Esophagus muscularis mucosa (tissue), 4 donors: ENCODE data around the gene PTPA.

Source experiments
- EP300 ChIP-seq: sonication (generic); formaldehyde crosslinking; IDR thresholded peaks from one replicate; pipeline ENCODE4 v1.6.1; 2017; ENCODE audit warnings: antibody characterized with exemption
- POLR2A ChIP-seq: fragments of 450-650 bp; IDR thresholded peaks from one replicate; pipeline ENCODE4 v1.6.1; 2017; ENCODE audit warnings: antibody characterized with exemption, moderate library complexity, mild to moderate bottlenecking, low read depth
- POLR2AphosphoS5 ChIP-seq, 2 donors: sonication (generic); formaldehyde crosslinking; IDR thresholded peaks; one replicate each; pipeline ENCODE4 v1.6.1; 2017; ENCODE audit warnings: antibody characterized with exemption in 2 of 2
- TF ChIP-seq, protein P1 (sequence below), 3 experiments: fragments of 200-600 bp in 2 of 3; fragments of 450-650 bp in 1 of 3; sonication (generic) in 2 of 3; IDR thresholded peaks; one replicate each; pipeline ENCODE4 v1.5.1; 2017 to 2019; ENCODE audit warnings: antibody characterized with exemption in 3 of 3, mild to moderate bottlenecking in 2 of 3, moderate library complexity in 1 of 3

DNA sequence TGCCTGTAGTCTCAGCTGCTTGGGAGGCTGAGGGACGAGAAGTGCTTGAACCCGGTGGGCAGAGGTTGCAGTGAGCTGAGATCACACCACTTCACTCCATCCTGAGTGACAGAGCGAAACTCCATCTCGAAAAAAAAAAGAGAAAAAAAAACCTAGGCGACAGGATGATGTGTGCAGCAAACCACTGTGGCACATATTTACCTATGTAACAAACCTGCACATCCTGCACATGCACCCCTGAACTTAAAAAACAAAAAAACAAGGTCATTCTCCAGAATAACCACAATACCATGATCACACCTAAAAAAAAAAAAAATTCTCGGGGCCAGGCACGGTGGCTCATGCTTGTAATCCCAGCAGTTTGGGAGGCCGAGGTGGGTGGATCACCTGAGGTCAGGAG lies 37.8 kb upstream of the PTPA start:
- TF ChIP-seq, protein P1, sequence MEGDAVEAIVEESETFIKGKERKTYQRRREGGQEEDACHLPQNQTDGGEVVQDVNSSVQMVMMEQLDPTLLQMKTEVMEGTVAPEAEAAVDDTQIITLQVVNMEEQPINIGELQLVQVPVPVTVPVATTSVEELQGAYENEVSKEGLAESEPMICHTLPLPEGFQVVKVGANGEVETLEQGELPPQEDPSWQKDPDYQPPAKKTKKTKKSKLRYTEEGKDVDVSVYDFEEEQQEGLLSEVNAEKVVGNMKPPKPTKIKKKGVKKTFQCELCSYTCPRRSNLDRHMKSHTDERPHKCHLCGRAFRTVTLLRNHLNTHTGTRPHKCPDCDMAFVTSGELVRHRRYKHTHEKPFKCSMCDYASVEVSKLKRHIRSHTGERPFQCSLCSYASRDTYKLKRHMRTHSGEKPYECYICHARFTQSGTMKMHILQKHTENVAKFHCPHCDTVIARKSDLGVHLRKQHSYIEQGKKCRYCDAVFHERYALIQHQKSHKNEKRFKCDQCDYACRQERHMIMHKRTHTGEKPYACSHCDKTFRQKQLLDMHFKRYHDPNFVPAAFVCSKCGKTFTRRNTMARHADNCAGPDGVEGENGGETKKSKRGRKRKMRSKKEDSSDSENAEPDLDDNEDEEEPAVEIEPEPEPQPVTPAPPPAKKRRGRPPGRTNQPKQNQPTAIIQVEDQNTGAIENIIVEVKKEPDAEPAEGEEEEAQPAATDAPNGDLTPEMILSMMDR (IDR thresholded peaks at IDR 0.05): no peak
- TF ChIP-seq POLR2AphosphoS5 (IDR thresholded peaks at IDR 0.05) (no peak), EP300 (no peak), POLR2A (no peak)
